GM21723 (cell line): ENCODE results near the gene RAI1.

Source experiments
- ATAC-seq: cut with Tn5 transposase; IDR thresholded peaks from one replicate; pipeline ENCODE4 v1.9.1; 2021; ENCODE audit warnings: mild to moderate bottlenecking, moderate library complexity; ENCODE audit not compliant: unreplicated experiment

Gene RAI1

GRCh38 chr17:17823433-17824118 is 142.3 kb downstream of the RAI1 start:
- ATAC-seq, result peak; percentile 75

GRCh38 chr17:17824119-17824782 is 143.0 kb downstream of the RAI1 start:
- peak; percentile 9 for ATAC-seq

GRCh38 chr17:17824783-17825614 is 143.7 kb downstream of the RAI1 start:
- ATAC-seq, result no peak

GRCh38 chr17:17826342-17826713 is 145.1 kb downstream of the RAI1 start:
- no peak for ATAC-seq

- no peak for ATAC-seq
Measured at GRCh38 chr17:17826942-17827785, 145.9 kb downstream of the RAI1 start.

GRCh38 chr17:17827826-17828621 is 146.8 kb downstream of the RAI1 start:
- no peak for ATAC-seq

- ATAC-seq, result no peak
Measured at GRCh38 chr17:17830269-17830567, 149.0 kb downstream of the RAI1 start.

- no peak for ATAC-seq
Measured at GRCh38 chr17:17830740-17831207, 149.5 kb downstream of the RAI1 start.

- ATAC-seq, result no peak
Measured at GRCh38 chr17:17831208-17832031, 150.2 kb downstream of the RAI1 start.

GRCh38 chr17:17832032-17832363 is 150.7 kb downstream of the RAI1 start:
- no peak for ATAC-seq

- ATAC-seq, result no peak
Measured at GRCh38 chr17:17833658-17834357, 152.6 kb downstream of the RAI1 start.

- no peak for ATAC-seq
Measured at GRCh38 chr17:17834974-17835373, 153.7 kb downstream of the RAI1 start.

GRCh38 chr17:17835415-17836249 is 154.4 kb downstream of the RAI1 start:
- no peak for ATAC-seq

- peak; percentile 56 for ATAC-seq
Measured at GRCh38 chr17:17836250-17836817, 155.1 kb downstream of the RAI1 start.

- ATAC-seq, result peak; percentile 36
Measured at GRCh38 chr17:17836818-17837379, 155.6 kb downstream of the RAI1 start, which contains the start of gene SREBF1. Gene SREBF1 (minus strand): TSS chr17:17836986. CDS start chr17:17836817, 169 bp downstream.

GRCh38 chr17:17837380-17837821 is 156.1 kb downstream of the RAI1 start:
- no peak for ATAC-seq
